C4-2B (cell line): ENCODE data around the gene TLE3.

ENCODE experiments used
- H3K27ac ChIP-seq: fragments of 450-650 bp; 2 replicates; pipeline ENCODE4 v1.5.1; 2017
- CTCF ChIP-seq: fragments of 450-650 bp; conservative IDR thresholded peaks from 2 replicates; pipeline ENCODE4 v1.5.1; 2017; ENCODE audit warnings: mild to moderate bottlenecking
- ZFX ChIP-seq: fragments of 450-650 bp; IDR thresholded peaks from 2 replicates; pipeline ENCODE4 v1.6.1; 2017

TLE3 gene

GRCh38 chr15:70058642-70059360 lies 38.9 kb downstream of the TLE3 start:
- no peak overlapping the region for H3K27ac ChIP-seq
- TF ChIP-seq CTCF (no peak), ZFX (no peak)

- TF ChIP-seq ZFX, result no peak
- no peak for TF ChIP-seq CTCF
- no peak overlapping the region for H3K27ac ChIP-seq
These were observed 39.6 kb downstream of the TLE3 start for GRCh38 chr15:70057931-70058641.

- no peak overlapping the region for H3K27ac ChIP-seq
- no peak for TF ChIP-seq CTCF
- no peak for TF ChIP-seq ZFX
These were observed 41.5 kb downstream of the TLE3 start for GRCh38 chr15:70056091-70056680.

GRCh38 chr15:70055601-70056051 lies 42.1 kb downstream of the TLE3 start:
- no peak overlapping the region for H3K27ac ChIP-seq
- TF ChIP-seq ZFX (no peak), CTCF (no peak)

- TF ChIP-seq ZFX (no peak), CTCF (no peak)
- H3K27ac ChIP-seq, result no peak overlapping the region
These were observed 42.8 kb downstream of the TLE3 start for GRCh38 chr15:70054884-70055387.

GRCh38 chr15:70054366-70054765 lies 43.4 kb downstream of the TLE3 start:
- no peak overlapping the region for H3K27ac ChIP-seq
- TF ChIP-seq CTCF, result no peak
- TF ChIP-seq ZFX, result no peak
